ENCODE data around the gene PTPRT. TPM values are rescaled to one million over a fixed set of nuclear protein-coding genes. Genes with fewer than 3 reads are reported as not detected.

The PTPRT gene
- total RNA-seq, 1 experiment from 2014 or later = not detected

GRCh38 chr20:42123981-42124473 lies 1065.7 kb downstream of the PTPRT start:
- H3K27me3 Mint-ChIP-seq (ENCODE audit: unreplicated experiment) = peaks cover 14% of the 10 kb centered on the region
- TF ChIP-seq CTCF (IDR thresholded peaks at IDR 0.05; ENCODE audit: unreplicated experiment) = no peak
- no peak for DNase-seq
- CTCF ChIA-PET = no interaction called here
- intact Hi-C loops (cut with micrococcal nuclease; ENCODE audit: unreplicated experiment) = no loop called here
- H3K4me3 Mint-ChIP-seq (ENCODE audit: low read depth, unreplicated experiment) = no peak overlapping the region
- no TSS peak for BruUV-seq (replicated peaks)
- H3K9me3 Mint-ChIP-seq (ENCODE audit: low read depth, unreplicated experiment) = peaks cover 7% of the 10 kb centered on the region
- no peaks in the 10 kb centered on the region for H3K36me3 Mint-ChIP-seq (ENCODE audit: insufficient read depth, unreplicated experiment)
- H3K4me1 Mint-ChIP-seq (ENCODE audit: low read depth, unreplicated experiment) = no peaks in the 10 kb centered on the region
- no peak overlapping the region for H3K27ac Mint-ChIP-seq (ENCODE audit: unreplicated experiment)

GRCh38 chr20:42118409-42119125 lies 1071.1 kb downstream of the PTPRT start:
- TF ChIP-seq CTCF (IDR thresholded peaks at IDR 0.05; ENCODE audit: unreplicated experiment) = no peak
- H3K36me3 Mint-ChIP-seq (ENCODE audit: insufficient read depth, unreplicated experiment) = no peaks in the 10 kb centered on the region
- no TSS peak for BruUV-seq (replicated peaks)

GRCh38 chr20:42118001-42118400 lies 1071.7 kb downstream of the PTPRT start:
- no peak for DNase-seq
- no TSS peak for BruUV-seq (replicated peaks)
- intact Hi-C loops (cut with micrococcal nuclease; ENCODE audit: unreplicated experiment) = no loop called here
- Mint-ChIP-seq H3K9me3 (ENCODE audit: low read depth, unreplicated experiment) (peaks cover 9% of the 10 kb centered on the region), H3K27me3 (ENCODE audit: unreplicated experiment) (peaks cover 1% of the 10 kb centered on the region), H3K4me3 (ENCODE audit: low read depth, unreplicated experiment) (no peak overlapping the region), H3K4me1 (ENCODE audit: low read depth, unreplicated experiment) (no peaks in the 10 kb centered on the region), H3K36me3 (ENCODE audit: insufficient read depth, unreplicated experiment) (no peaks in the 10 kb centered on the region), H3K27ac (ENCODE audit: unreplicated experiment) (no peak overlapping the region)
- TF ChIP-seq CTCF (IDR thresholded peaks at IDR 0.05; ENCODE audit: unreplicated experiment) = no peak
- CTCF ChIA-PET = no interaction called here

More at GRCh38 chr20:42118409-42119125, 1071.1 kb downstream of the PTPRT start:
- Mint-ChIP-seq H3K4me1 (ENCODE audit: low read depth, unreplicated experiment) (no peaks in the 10 kb centered on the region), H3K9me3 (ENCODE audit: low read depth, unreplicated experiment) (peaks cover 11% of the 10 kb centered on the region), H3K27ac (ENCODE audit: unreplicated experiment) (no peak overlapping the region), H3K27me3 (ENCODE audit: unreplicated experiment) (peaks cover 7% of the 10 kb centered on the region), H3K4me3 (ENCODE audit: low read depth, unreplicated experiment) (no peak overlapping the region)
- no peak for DNase-seq
- CTCF ChIA-PET = no interaction called here
- intact Hi-C loops (cut with micrococcal nuclease; ENCODE audit: unreplicated experiment) = no loop called here

- Mint-ChIP-seq H3K9me3 (ENCODE audit: low read depth, unreplicated experiment) (peaks cover 12% of the 10 kb centered on the region), H3K4me1 (ENCODE audit: low read depth, unreplicated experiment) (no peaks in the 10 kb centered on the region), H3K27me3 (ENCODE audit: unreplicated experiment) (peaks cover 13% of the 10 kb centered on the region), H3K4me3 (ENCODE audit: low read depth, unreplicated experiment) (no peak overlapping the region), H3K36me3 (ENCODE audit: insufficient read depth, unreplicated experiment) (no peaks in the 10 kb centered on the region), H3K27ac (ENCODE audit: unreplicated experiment) (no peak overlapping the region)
- no peak for TF ChIP-seq CTCF (IDR thresholded peaks at IDR 0.05; ENCODE audit: unreplicated experiment)
- intact Hi-C loops (cut with micrococcal nuclease; ENCODE audit: unreplicated experiment) = no loop called here
- DNase-seq = no peak
- CTCF ChIA-PET = no interaction called here
- no TSS peak for BruUV-seq (replicated peaks)
Measured at GRCh38 chr20:42113236-42113635, 1076.5 kb downstream of the PTPRT start.
